ENCODE data around the gene HRK. TPM values are rescaled to one million over a fixed set of nuclear protein-coding genes. Genes with fewer than 3 reads are reported as not detected.
A peak's percentile ranks its signal among the peaks of the same experiment; 100 is the strongest.
"Not testable (repeated sequence)": the region's sequence is repeated elsewhere in the genome, so short reads cannot be mapped to it uniquely, and the experiment has no call there.

The HRK gene
- polyA plus RNA-seq, 3 donors, result 0.25 to 0.33 (median 0.29) TPM

GRCh38 chr12:116827432-116827831 is 53.8 kb downstream of the HRK start:
- DNase-seq (ENCODE audit: low read depth in 3 of 3, low spot score in 2 of 3), result no peak

DNA sequence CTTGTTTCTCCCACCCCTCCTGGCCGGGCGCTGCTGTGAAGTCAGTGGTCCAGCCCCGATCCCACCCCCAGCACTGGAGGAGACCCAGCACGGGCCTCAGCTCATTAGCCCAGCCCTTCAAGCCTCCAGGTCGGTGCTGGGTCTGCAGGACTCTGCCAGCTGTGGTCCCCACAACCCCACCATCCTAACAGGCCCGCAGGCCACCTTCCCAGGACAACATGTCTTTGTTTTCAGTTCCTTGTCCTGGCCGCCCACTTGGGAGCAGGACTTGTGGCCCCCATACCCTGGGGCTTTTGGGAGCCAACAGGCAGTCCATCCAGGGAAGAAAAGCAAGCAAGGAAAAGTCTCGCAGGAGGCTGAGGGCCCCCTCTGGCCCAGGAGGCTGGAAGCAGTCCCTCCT is 60.0 kb downstream of the HRK start:
- no peak for DNase-seq (ENCODE audit: low read depth in 3 of 3, low spot score in 2 of 3)

GRCh38 chr12:116820064-116820656 is 61.1 kb downstream of the HRK start:
- DNase-seq (ENCODE audit: low read depth in 3 of 3, low spot score in 2 of 3), result no peak

- DNase-seq (ENCODE audit: low read depth in 3 of 3, low spot score in 2 of 3), result peak; percentile 65 to 81 (median 76)
Measured at GRCh38 chr12:116818948-116819832, 62.1 kb downstream of the HRK start.

DNA sequence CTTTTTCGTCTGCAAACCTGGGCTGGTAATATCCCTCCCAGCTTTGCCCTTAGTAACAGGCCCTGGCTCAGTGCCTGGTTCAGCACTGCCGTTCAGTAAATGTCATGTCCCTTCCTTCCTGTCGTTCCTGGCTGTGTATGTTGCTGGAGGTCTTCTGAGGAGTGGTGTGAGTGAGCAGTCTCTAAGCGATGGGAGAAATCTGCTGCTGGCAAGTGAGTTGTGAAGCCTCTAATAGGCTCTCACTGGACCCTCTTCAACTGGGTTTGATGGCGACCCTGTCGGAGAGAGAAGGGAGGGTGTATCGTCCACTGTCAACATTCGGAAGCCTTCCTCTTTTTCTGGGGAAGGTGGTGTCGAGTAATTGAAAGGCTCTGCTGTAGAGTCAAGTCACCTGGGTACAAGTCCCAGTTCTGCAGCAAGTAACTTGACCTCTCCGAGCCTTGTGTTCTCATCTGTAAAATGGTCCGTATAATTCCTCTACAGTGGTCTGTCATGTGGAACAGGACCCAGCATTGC is 62.8 kb downstream of the HRK start:
- DNase-seq (ENCODE audit: low read depth in 3 of 3, low spot score in 2 of 3), result peak in 1 of 3 donors; percentile 18

GRCh38 chr12:116814766-116815165 is 66.5 kb downstream of the HRK start:
- DNase-seq (ENCODE audit: low read depth in 3 of 3, low spot score in 2 of 3), result not testable (repeated sequence)

GRCh38 chr12:116813271-116814041 is 67.8 kb downstream of the HRK start:
- no peak for DNase-seq (ENCODE audit: low read depth in 3 of 3, low spot score in 2 of 3)

GRCh38 chr12:116812238-116812637 is 69.0 kb downstream of the HRK start:
- DNase-seq (ENCODE audit: low read depth in 3 of 3, low spot score in 2 of 3), result no peak

DNA sequence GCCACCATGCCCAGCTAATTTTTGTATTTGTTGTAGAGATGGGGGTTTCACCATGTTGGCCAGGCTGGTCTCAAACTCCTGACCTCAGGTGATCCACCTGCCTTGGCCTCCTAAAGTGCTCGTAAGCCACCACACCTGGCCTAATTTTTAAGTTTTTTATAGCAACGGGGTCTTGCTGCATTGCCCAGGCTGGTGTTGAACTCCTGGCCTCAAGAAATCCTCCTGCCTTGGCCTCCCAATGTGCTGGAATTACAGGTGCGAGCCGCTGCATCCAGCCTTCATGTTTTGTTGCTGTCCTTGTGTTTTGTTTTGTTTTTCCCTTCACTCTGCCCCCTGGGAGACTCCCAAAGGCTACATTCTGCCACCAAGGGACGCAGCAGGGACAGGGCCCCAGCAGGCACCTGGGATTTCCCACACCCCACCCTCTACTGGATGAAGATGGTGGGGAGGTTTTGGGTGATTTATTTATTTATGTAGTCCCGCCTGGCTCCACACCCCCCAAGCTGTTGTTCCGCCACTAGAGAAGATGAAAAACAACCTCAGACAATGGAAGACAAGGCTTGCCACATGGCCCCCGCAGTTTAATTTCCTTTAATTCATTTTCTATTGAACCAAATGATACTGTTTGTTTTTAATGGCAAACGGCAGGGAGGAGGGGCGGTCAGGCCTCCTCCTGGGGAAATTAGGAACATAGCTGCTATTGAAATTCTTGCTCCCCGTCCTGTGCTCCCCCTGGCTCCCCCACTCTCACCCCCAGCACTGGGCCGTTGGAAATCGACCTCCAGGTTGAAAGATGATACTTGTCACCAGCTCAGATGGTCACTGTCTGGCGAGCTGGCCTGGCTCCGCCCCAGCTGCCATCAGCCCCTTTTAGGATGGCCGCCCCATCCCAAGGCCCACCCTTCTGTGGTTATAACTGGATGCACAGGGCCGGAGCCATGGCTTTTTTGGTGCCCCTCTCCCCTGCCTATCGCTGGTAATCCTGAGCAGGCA is 72.8 kb downstream of the HRK start:
- peak in 1 of 3 donors; percentile 19 for DNase-seq (ENCODE audit: low read depth in 3 of 3, low spot score in 2 of 3)

DNA sequence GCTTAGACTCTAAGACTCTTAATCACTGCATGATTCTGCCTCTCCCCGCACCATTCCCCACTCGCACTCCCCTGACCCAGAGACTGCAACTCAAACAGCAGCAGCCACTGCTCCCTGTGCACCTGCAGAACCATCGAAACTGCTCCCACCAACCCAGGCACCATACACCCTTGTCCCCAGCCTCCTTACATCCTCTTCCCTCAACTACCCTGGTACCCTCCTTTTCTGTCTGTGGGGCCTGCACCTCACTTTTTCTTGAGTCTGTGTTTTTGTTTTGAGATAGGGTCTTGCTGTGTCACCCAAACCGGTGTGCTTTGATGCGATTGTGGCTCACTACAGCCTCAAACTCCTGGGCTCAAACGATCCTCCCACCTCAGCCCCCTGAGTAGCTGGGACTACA is 73.7 kb downstream of the HRK start:
- no peak for DNase-seq (ENCODE audit: low read depth in 3 of 3, low spot score in 2 of 3)

GRCh38 chr12:116806845-116807440 is 74.3 kb downstream of the HRK start:
- no peak for DNase-seq (ENCODE audit: low read depth in 3 of 3, low spot score in 2 of 3)

Other genes with a start within 250 kb of the HRK start
- 10 to 100 TPM; 29.9 to 32.5 (median 32.0) TPM for gene SPRING1, start 143.4 kb downstream of the HRK start, polyA plus RNA-seq (ENCODE audit: insufficient read length in 3 of 3)
- gene RNFT2, start 143.1 kb downstream of the HRK start, polyA plus RNA-seq (ENCODE audit: insufficient read length in 3 of 3), result 1 to 10 TPM; 4.8 to 6.4 (median 5.2) TPM
- gene FBXW8, start 29.5 kb upstream of the HRK start, polyA plus RNA-seq (ENCODE audit: insufficient read length in 3 of 3), result 10 to 100 TPM; 22.0 to 23.7 (median 22.8) TPM
- gene TESC, start 218.0 kb upstream of the HRK start, polyA plus RNA-seq (ENCODE audit: insufficient read length in 3 of 3), result 10 to 100 TPM in 2 of 3 donors, 1 to 10 TPM in 1; 9.1 to 10.9 (median 10.4) TPM

All from right renal cortex interstitium (tissue), 3 donors.